Mucosa of stomach (tissue), 1 donor: ENCODE measurements around the gene VRK3.

Source experiments
- H3K27me3 ChIP-seq: one replicate; pipeline ENCODE4 v1.7.0; 2013; ENCODE audit warnings: mild to moderate bottlenecking, low read length; ENCODE audit not compliant: control insufficient read depth, insufficient read depth
- H3K36me3 ChIP-seq: one replicate; pipeline ENCODE4 v1.7.0; 2013; ENCODE audit warnings: low read length; ENCODE audit not compliant: control insufficient read depth, insufficient read depth
- H3K4me1 ChIP-seq: one replicate; pipeline ENCODE4 v1.7.0; 2013; ENCODE audit warnings: mild to moderate bottlenecking, low read length; ENCODE audit not compliant: control insufficient read depth, insufficient read depth
- H3K4me3 ChIP-seq: one replicate; pipeline ENCODE4 v1.7.0; 2013; ENCODE audit warnings: low read length
- H3K9ac ChIP-seq: one replicate; pipeline ENCODE4 v1.7.0; 2013; ENCODE audit warnings: mild to moderate bottlenecking, low read length, moderate library complexity
- H3K9me3 ChIP-seq: one replicate; pipeline ENCODE4 v1.7.0; 2013; ENCODE audit warnings: mild to moderate bottlenecking, low read length, moderate library complexity; ENCODE audit not compliant: control insufficient read depth
- donor health status: Pancreatic carcinoma.

The VRK3 gene

DNA sequence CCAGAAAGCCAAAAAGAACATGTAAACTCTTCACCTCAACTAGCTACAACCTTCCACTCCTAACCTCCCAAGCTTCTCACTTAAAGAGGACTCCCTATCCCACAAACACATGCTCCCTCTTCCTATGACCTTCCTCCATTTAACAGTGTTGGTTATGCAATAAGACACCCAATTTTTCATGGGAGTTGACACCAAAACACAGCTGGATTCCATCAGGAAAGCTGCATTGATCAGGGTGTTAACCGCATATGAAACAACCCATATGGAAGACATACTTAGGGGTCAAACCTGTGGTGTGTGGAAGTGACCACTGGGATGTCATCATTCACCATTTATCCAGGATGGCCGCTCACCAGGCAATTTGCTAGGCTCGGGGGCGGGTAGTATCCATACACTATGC, 22.5 kb upstream of the VRK3 start:
- H3K27me3 ChIP-seq = no peaks in the 10 kb centered on the region
- H3K4me1 ChIP-seq = peaks cover 7% of the 10 kb centered on the region
- no peaks in the 10 kb centered on the region for H3K9me3 ChIP-seq
- H3K9ac ChIP-seq = no peak overlapping the region
- H3K4me3 ChIP-seq = no peak overlapping the region
- peaks cover 23% of the 10 kb centered on the region for H3K36me3 ChIP-seq

GRCh38 chr19:50046649-50047503, 21.7 kb upstream of the VRK3 start:
- Histone ChIP-seq H3K9me3 (no peaks in the 10 kb centered on the region), H3K4me1 (peaks cover 7% of the 10 kb centered on the region), H3K9ac (no peak overlapping the region), H3K4me3 (no peak overlapping the region), H3K27me3 (no peaks in the 10 kb centered on the region), H3K36me3 (peaks cover 31% of the 10 kb centered on the region)

GRCh38 chr19:50044922-50045321, 19.8 kb upstream of the VRK3 start:
- Histone ChIP-seq H3K9ac (no peak overlapping the region), H3K36me3 (peaks cover 41% of the 10 kb centered on the region), H3K4me3 (no peak overlapping the region), H3K27me3 (no peaks in the 10 kb centered on the region), H3K4me1 (peaks cover 7% of the 10 kb centered on the region), H3K9me3 (no peaks in the 10 kb centered on the region)

- Histone ChIP-seq H3K9me3 (no peaks in the 10 kb centered on the region), H3K4me3 (no peak overlapping the region), H3K9ac (no peak overlapping the region), H3K4me1 (peaks cover 15% of the 10 kb centered on the region), H3K27me3 (no peaks in the 10 kb centered on the region), H3K36me3 (peaks cover 48% of the 10 kb centered on the region)
Observed at GRCh38 chr19:50043967-50044366, 18.8 kb upstream of the VRK3 start.

DNA sequence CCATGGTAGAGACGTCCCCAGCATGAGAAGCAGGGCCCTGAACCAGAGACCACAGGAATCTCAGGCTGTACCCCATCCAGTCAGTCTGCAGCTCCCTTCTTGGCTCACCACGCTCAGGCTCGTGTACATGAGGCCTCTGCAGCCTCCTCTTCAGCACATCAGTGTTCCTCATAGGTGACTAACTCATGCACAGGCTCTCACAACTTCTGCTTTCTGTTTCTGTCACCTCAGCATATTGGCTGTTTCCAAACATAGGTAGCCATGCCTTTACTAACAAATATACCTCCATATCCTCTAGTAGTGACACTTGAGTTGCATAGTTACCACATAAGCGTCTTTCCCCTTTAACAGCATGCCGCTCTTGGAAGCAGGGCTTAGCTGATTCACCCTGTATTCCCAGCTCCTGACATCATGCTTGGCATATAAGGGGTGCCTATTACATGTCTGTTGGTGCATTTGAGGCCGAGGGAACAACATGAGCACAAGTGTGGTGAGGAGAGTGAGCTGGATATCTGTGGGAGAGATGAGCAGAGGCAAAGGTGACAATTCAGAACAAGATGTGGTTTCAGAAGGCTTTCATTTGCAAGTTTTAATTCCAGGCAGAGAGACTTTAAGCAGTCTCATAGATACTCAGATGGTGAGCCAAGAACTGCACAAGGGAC, 17.3 kb upstream of the VRK3 start:
- peaks cover 17% of the 10 kb centered on the region for H3K4me1 ChIP-seq
- no peaks in the 10 kb centered on the region for H3K27me3 ChIP-seq
- H3K36me3 ChIP-seq = peaks cover 49% of the 10 kb centered on the region
- no peak overlapping the region for H3K9ac ChIP-seq
- no peaks in the 10 kb centered on the region for H3K9me3 ChIP-seq
- H3K4me3 ChIP-seq = no peak overlapping the region

DNA sequence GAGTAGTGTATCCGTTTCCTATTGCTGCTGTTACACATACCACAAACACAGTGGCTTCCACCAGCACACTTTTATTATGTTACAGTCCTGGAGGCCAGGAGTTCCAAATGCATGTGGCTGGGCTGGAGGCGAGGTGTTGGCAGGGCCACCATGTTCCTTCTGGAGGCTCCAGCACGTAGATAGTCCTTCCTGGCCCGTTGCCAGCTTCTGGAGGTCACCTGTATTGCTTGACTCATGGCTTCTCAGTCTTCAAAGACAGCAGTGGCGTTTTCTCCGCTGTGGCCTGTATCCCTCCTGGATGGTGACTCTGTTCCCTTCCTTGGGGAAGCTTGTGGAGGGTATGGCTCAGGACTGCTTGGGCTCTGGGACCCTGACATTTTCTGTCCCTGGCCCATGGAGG, 15.8 kb upstream of the VRK3 start:
- no peaks in the 10 kb centered on the region for H3K9me3 ChIP-seq

GRCh38 chr19:50039968-50040367, 14.8 kb upstream of the VRK3 start:
- peaks cover 41% of the 10 kb centered on the region for H3K36me3 ChIP-seq
- H3K4me3 ChIP-seq = no peak overlapping the region

More for the DNA sequence above, 15.8 kb upstream of the VRK3 start:
- Histone ChIP-seq H3K27me3 (no peaks in the 10 kb centered on the region), H3K4me3 (no peak overlapping the region), H3K9ac (no peak overlapping the region), H3K36me3 (peaks cover 49% of the 10 kb centered on the region), H3K4me1 (peaks cover 17% of the 10 kb centered on the region)

GRCh38 chr19:50036908-50037307, 11.7 kb upstream of the VRK3 start:
- H3K27me3 ChIP-seq = no peaks in the 10 kb centered on the region
- H3K9ac ChIP-seq = no peak overlapping the region
- H3K36me3 ChIP-seq = peaks cover 19% of the 10 kb centered on the region
- peaks cover 17% of the 10 kb centered on the region for H3K4me1 ChIP-seq
- H3K4me3 ChIP-seq = no peak overlapping the region
- H3K9me3 ChIP-seq = no peaks in the 10 kb centered on the region

More at GRCh38 chr19:50039968-50040367, 14.8 kb upstream of the VRK3 start:
- Histone ChIP-seq H3K9me3 (no peaks in the 10 kb centered on the region), H3K9ac (no peak overlapping the region), H3K27me3 (no peaks in the 10 kb centered on the region), H3K4me1 (peaks cover 17% of the 10 kb centered on the region)

GRCh38 chr19:50030937-50031336, 5.8 kb upstream of the VRK3 start:
- no peaks in the 10 kb centered on the region for H3K36me3 ChIP-seq
- H3K27me3 ChIP-seq = no peaks in the 10 kb centered on the region
- H3K4me3 ChIP-seq = no peak overlapping the region
- no peak overlapping the region for H3K9ac ChIP-seq
- H3K9me3 ChIP-seq = no peaks in the 10 kb centered on the region
- H3K4me1 ChIP-seq = peaks cover 9% of the 10 kb centered on the region

DNA sequence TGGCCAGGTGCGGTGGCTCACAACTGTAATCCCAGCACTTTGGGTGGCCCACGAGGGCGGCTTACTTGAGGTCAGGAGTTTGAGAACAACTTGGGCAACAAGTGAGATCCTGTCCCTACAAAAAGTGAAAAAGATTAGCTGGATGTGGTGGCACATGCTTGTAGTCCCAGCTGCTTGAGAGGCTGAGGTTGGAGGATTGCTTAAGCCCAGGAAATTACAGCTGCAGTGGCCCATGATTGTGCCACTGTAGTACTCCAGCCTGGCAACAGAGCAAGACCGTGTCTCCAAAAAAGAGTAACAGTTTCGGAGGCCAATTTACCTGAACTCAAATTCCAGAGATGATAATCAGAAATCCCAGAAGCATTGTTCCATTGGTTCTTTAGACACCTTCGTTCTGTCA, 5.1 kb upstream of the VRK3 start:
- Histone ChIP-seq H3K27me3 (no peaks in the 10 kb centered on the region), H3K36me3 (no peaks in the 10 kb centered on the region), H3K9me3 (no peaks in the 10 kb centered on the region), H3K9ac (no peak overlapping the region), H3K4me1 (peaks cover 9% of the 10 kb centered on the region), H3K4me3 (no peak overlapping the region)

- no peak overlapping the region for H3K9ac ChIP-seq
- H3K36me3 ChIP-seq = no peaks in the 10 kb centered on the region
- no peaks in the 10 kb centered on the region for H3K9me3 ChIP-seq
- no peak overlapping the region for H3K4me3 ChIP-seq
- H3K4me1 ChIP-seq = peaks cover 16% of the 10 kb centered on the region
- H3K27me3 ChIP-seq = no peaks in the 10 kb centered on the region
Observed at GRCh38 chr19:50026550-50026906, 1.4 kb upstream of the VRK3 start.

GRCh38 chr19:50025794-50026549, 800 bp upstream of the VRK3 start, which contains the start of gene ZNF473:
ZNF473 (plus strand) TSS chr19:50026005; CDS start chr19:50031083, 5,078 bp downstream.
- H3K36me3 ChIP-seq = no peaks in the 10 kb centered on the region

More at GRCh38 chr19:50025794-50026549, 800 bp upstream of the VRK3 start, which contains the start of gene ZNF473:
- Histone ChIP-seq H3K4me1 (peaks cover 16% of the 10 kb centered on the region), H3K9me3 (no peaks in the 10 kb centered on the region), H3K4me3 (peak within 1 kb of the TSS; percentile 85), H3K9ac (peak within 1 kb of the TSS; percentile 89), H3K27me3 (no peaks in the 10 kb centered on the region)
